HG02973 (cell line): ENCODE measurements around the gene CAPZB.

Experiments
- ATAC-seq: cut with Tn5 transposase; IDR thresholded peaks from one replicate; pipeline ENCODE4 v1.9.1; 2021; ENCODE audit warnings: moderate library complexity; ENCODE audit not compliant: unreplicated experiment

CAPZB gene

DNA sequence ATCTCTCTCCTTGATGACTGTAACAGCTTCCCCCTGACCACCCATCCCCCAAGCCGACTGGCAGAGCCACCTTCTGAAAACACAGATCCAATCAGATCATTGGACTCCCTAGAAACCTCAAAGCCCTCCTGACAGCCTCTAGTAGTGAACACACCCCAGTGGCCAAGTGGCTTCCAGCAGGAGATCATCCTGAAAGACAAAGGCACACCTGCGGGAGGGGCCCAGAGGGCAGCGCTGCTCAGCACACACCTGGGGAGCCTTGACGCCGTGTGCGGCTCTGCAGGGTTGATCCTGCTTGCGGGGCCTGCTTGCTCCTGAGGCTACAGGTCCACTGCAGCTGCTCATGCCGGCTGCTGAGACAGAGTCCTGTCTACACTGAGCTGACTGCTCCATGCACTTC, 131.7 kb downstream of the CAPZB start:
- ATAC-seq, result no peak

DNA sequence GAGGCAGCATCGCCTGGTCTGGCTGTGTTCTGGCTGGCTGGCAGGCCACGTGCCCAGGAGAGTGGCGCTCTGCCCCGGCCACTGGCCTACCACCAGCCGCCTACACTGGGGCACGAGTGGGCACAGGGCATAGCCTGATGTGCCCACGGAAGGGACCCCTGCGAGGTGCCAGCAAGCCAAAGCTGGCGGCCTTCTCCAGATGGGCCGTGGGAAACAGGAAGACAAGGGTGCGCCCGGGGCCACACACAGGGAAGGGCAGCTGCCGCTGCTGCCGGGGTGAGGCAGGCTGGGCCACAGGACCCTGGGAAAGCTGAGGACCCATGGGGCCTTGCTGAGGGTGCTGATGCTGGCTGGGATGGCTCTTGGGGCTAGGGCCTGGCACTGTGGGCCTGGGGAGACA, 132.5 kb downstream of the CAPZB start:
- ATAC-seq, result no peak

DNA sequence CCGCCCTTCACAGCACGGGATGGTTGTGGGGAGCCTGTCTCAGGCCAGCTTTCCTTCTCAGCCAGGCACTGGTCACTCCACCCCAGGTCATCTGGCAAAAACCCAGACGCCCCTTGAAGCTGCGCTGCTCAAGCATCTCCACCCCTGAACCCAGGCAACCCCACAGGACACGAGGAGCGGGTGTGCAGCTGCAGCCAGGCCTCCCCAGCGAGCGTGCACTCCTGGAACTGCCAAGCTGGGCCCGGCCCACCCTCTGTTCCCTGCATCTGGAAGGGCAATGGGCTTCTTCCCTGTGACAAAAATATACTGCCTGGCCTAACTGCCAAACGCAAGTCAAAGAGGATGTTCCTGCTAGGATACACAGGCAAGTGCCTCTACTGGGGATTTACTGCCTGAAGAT, 133.5 kb downstream of the CAPZB start:
- no peak for ATAC-seq

DNA sequence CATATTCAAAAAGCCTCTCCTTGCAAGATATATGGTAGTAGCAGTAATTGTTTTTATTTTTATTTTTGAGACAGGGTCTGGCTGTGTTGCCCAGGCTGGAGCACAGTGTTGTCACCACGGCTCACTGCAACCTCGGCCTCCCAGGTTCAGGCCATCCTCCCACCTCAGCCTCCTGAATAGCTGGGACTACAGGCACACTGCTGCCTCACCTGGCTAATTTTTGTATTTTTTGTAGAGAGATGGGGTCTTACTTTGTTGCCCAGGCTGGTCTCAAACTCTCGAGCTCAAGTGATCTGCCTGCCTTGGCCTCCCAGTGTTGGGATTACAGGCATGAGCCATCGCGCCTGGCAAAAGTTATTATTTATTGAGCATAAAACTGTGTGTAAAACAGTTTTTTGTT, 134.8 kb downstream of the CAPZB start:
- ATAC-seq, result no peak

DNA sequence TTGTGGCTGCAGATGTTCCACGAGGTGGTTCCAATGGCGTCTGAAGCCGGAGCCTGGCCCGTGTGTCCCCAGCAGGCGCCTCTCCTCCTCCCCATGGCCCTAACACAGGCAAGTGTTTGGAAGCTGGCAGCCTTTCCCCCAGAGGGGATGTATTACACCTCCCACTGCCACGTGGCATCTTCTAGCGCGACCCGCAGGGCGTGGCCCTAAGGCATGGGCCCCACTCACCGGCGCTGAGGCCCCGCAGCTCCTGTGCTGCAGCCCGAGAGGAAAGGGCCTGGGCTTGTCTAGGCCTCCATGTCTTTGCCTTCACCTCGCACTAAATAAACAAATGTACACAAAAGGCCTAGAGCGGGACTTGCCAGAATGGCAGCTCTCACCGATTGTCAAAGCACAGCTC, 135.3 kb downstream of the CAPZB start:
- no peak for ATAC-seq

DNA sequence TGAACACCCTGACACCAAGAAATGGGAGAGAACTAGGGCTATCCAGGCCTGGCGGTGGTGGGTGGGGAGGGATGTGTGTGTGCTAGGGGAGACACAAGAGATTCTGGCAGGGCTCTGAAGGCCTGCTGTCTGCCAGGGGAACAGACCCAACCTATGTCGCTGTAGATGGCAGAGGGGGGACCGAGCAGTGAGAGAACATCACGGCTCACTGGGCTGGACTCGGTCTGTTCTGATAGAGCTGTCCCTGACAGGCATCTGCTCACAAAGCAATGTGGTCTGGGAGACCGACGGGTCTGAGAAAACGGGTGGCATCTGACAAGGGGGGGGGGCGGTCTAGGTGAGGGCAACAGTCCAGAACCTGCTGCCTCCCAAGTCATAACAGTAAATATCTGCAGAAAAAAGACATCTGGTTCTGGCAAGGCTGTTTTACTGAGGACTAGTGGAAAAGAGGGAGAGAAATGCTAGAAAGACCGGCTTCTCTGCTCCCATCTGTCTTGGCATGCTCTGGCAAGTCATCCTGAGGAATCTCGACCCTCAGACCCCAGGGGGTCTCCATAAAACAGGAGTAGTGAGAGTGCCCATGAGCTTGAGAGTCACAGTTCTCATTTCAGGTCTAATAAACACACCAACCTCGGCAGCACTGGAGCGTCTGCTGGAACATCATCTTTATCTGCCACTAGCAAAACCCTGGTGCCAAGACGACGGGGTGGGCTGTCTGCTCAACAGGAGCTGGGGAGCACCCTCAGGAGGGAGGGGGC, 136.7 kb downstream of the CAPZB start:
- no peak for ATAC-seq

DNA sequence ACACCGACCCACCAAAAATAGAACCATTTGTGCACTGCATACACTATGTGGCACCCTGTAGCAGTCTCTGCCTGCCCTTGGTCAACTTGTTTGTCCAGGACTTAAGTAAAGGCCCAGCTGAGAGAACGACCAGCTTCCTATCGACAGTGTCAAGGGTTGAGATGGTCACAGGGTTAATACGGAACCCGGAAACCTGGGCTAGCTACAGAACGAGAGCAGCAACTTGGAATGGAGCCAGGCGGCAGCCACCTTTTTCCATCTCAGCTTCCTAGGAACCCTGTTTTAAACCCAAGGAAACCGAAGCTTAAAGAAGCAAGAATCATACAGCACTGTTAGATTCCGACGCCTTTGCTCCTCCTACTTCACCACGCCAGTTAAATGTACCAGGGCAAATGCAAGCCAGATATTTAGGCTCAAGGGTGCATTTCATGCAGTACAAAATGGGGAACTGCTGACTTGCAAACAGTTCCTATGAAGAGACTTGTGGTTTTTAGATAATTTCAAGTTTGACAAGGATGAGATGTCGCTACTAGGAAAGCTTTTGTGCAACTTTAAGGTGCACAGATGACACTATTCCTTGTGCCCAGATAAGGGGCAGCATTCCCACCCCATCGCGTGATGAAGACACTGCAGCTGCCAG, 137.7 kb downstream of the CAPZB start:
- ATAC-seq, result no peak

DNA sequence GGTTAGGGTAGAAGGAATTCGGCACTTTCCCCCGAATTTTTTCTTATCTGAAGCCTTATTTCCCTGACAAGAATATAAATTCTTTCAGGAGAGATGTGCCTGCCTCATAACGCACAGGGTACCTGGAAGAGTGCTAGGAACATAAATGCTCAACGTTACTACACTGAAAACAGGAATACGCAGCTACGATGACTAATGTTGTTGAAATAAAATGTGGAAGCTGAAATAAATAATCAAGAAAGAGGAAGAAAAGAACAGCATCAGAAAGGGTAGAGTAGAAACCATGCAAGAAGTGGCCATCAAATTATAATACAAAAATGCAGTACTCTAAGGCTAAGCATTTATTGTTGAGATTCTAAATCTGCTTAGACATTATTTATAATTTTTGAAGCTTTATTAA, 139.3 kb downstream of the CAPZB start:
- ATAC-seq, result no peak

DNA sequence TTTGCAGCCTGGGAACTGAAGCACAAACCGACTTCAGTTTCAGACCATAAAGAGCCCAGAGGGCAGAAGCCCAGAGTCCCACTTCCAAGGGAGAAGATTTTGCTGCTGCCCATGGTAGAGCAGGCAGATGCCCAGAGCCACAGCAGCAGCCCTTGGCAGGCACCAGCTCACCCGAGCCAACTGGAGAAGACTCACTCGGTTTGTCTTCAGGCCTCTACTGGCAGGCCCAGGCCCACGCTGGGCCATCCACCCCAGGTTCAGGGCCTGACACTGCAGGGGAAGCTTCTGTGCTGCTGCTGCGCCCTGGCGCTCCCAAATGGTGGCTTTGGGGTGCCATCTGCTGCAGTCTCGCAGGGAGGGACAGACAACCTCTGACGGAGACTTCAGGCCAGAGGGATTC, 139.9 kb downstream of the CAPZB start:
- no peak for ATAC-seq

DNA sequence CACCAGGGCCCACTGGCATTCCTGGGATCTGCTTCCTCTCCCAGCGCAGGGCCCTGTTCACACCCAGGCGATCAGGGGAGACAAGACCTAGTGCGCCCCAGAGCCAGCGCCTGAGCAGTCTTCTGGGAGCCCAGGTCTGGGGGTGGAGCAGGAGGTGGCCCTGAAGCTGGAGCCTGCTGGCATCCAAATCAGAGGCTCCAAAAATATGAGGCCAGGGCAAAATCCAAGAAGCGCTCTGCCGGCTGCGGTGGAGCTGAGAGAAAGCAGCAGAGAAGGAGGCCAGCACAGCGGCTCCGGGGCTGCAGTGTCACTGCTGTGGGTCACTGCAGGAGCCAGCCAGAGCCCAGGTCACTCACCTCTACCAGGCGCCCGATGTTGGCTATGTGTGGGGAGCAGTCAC, 140.5 kb downstream of the CAPZB start:
- no peak for ATAC-seq

DNA sequence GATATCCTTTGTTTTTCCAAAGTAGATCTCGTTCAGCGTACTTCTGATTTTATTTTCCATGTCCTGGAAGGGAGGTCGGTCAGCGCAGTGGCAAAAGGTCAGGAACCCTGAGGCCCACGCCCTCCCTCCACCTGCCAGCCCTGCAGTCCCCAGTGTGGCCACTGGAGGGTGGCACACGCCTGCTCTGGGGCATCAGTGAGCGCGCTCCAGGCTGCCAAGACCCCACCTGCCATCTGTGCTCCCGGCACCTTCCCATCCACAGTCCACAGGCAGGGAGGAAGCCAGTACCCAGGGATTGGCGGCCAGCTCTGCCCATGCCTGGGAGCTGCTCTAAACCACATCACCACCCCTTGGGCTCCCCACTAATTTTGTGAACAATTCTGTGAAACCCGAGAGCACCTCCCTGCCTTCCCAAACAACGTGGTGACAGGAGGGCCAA, 140.9 kb downstream of the CAPZB start:
- no peak for ATAC-seq

DNA sequence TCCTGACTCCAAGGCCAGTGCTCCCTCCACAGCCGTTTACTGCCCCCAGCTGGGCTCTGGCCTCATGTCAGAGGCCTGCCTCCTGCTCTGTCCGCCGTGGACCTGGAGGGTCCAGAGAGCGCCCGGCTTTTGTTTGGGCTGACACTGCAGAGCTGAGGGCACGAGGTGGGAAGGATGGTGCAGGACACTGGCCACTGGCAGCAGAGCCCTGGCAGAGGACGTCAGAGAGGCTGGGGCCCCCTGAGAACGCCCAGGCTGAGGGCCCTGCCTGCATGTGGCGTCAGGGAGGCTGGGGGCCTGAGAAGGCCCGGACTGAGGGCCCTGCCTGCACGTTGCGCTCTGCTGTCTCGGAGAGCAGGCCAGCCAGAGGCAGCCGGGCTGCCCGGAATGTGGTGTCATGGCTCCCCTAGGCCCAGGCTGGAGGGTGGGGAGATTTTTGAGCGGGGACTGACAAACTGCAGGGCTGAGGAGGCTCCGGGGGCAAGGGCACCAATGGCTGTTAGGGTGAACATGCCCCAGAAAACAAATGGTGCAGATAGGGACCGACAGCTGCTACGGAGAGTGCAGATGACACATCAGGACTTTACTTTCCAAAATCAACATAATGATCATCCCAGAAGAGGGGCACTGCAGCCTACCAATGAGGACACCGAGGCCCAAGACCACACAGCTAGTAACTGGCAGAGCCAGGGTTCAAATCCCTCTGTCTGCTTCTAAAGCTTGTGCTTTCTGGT, 141.6 kb downstream of the CAPZB start:
- no peak for ATAC-seq

DNA sequence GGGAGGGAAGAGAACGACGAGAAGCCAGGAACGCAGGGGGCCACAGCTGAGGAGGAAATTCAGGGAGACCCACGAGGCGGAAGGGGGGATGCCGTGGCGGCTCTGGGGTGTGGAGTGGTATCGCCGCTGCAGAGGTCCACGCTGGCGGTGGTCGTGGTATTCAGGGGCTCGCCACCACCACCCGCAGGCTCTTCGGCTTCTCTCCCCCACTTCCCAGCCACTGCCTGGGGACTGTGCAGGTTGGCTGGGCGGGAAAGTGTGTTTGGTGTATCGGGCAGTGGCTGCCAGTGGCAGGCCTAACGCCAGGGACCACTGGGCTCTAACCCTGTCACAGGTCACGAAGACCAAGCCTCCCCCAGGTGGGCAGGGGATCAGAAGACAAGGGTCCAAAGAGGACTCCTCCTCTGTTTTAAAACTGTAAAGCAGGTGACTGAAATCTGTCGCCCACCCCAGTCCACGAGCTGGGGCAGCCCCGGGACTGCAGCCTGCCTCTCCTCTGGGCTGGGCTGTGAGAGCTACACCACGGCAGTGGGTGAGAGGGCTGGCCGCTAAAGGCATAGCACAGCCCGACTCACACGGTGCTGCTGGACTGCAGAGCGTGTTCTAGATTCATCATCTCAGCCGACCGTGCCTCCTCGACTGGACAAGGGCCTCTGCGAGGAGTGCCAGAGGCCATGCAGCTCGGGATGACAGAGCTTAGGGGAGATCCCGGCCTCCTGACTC, 142.3 kb downstream of the CAPZB start:
- ATAC-seq, result no peak

DNA sequence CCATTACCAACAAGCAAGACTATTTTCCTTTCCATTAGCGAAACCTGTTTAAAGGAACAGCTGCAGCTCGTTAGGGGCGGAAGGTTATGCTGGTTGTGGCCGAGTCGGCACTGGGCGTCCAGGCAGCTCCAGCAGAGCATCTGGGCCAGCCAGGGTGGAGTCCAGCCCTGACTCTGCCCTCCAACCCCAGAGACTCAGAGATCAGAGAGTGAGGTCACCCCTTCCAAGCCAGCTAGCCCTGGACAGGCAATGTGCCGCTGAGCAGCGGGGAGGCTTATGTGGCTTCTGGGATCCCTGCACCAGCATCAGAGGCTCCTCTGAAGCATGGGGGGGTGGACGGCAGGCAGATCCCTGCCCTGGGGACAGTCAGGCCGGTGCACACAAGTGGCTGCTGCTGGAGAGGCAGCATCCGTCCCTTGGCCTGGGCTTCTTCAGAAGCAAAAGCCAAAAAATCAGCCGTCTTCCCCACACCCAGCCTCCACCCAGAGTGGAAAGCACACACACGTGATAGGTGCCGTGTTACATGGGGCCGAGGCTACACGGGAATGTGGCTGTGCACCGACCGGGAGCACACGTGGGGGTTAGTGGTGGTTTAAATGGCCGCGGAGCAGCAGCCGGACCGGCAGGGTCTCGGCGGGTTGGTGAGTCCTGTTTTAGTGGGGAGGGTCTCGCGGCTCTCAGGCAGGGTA, 143.1 kb downstream of the CAPZB start:
- ATAC-seq, result no peak

DNA sequence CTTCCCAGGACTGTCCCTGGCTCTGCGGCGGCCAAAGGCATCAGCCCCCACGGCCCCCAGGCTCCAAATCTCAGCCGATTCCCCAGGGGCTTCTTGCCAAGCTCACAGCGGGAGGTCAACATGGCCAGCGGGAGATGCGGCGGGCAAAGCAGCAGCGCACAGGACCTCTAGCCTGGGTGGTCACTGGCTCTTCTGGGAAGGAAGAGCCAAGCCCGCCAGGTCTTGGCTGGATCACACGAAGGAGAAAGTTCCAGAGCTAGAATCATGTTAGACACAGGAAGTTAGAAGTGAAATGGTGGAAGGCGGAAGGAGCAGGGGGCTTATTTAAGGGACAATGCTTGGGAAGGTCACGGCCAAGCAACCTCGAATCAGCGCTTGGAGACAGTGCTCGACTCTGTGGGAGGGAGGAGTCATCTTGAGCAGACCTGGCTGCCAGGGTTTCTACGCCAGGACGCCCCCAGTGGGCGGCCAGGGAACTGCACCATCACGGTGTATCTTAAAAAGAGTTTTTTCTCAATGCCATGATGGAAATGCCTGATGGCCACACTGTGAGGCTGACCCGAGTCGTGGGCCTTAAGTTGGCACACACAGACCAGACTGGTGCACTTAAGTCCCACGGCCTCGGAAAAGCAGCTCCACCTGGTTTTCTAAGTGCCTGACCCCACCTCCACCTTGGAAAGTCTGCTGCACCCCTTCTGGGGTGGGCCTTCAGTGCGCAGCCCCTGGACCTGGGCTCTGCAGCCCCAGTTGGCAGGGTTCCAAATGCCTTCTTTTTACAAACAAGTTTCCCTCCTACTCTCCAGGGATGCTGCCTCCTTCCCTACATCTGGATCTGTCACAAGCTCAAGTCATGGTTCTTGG, 143.9 kb downstream of the CAPZB start:
- no peak for ATAC-seq

DNA sequence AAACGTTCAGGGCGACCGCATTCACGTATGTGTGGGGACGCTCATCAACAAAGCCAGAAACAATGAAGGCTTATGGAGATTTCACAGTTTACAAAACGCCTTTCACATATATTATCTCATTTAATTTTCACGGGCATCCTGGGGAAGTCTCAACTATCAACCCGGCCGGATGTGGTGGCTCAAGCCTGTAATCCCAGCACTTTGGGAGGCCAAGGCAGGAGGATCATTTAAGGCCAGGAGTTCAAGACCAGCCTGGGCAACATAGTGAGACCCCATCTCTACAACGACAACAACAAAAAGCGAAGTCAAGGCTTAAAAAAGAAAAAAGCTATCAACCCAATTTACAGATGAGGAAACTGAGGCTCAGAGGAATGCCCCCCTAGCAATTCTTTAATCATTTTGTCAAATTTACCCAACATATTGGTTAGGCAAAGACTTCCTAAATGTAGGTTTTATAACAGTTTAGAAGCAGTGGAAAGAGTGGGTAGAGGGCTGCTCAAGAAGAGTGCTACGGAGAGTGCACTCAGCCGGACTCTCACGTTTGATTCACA, 144.9 kb downstream of the CAPZB start:
- ATAC-seq, result no peak

DNA sequence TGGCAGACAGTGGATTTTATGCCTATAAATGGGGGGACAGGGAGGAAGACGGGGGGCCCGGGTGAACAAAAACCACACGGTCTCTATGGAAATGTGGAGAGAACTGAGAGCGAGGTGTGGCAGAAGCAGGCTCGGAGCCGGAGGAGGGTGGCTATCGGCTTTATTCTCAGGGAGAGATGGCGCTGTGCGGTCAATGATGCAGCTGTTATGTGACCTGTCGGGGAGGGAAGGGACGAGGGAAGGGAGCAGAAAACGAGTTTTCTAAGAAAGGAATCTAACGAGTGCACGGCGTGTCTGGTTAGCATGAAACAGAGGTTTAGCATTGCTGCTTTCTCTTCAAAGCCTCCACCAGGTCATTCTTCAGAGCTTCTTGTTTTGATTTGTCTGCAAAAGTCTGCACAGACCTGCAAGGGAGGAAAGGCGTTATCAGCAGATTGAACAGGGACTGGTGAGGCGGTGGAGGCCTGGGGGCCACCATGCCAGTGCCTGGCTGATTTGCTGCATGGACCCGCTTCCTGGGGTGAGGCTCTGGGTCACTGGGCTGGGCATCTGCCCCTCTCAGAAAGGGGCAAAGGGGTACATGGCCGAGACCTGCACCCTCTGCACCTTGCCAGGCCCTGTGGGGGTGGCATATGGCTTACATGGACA, 146.0 kb downstream of the CAPZB start:
- ATAC-seq, result no peak

DNA sequence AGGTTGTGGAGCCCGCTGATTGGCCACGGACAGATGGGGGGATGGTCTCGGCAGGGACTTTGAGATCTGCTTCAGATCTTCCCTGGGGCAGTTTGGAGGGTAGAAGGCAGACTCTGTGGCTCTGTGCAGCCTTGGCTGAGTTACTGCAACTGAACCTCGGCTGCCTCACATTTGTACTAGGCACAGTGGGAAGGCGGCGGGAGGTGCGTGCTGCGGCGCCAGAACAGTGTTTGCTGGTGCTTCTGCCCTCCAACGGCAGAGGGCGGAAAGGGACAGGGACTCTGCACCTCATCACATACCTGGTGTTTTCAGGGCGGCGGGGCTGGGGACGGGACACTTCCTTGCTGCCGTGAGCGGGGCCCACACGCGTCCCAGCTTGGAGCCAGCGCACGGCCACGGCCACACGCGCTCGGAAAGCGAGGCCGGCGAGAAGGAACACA, 147.0 kb downstream of the CAPZB start:
- no peak for ATAC-seq

DNA sequence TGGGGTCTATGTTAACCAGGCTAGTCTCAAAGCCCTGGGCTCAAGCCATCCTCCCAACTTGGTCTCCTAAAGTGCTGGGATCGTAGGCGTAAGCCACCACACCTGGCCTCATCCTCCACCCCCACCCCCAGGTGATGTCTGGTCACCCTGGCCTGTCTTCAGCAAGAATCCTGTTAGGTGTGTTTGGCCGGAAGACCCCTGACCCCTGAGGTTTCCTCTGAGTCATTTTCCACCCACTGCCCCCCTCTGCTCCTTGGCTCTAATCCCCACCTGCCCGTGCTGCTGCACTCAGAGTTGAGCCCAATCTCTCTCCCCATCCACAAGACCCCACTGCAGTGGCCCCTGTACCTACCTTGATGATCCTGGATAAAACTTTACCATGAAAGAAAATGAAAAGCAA, 148.1 kb downstream of the CAPZB start:
- ATAC-seq, result no peak
